GM12873 (cell line): Measurements from ENCODE around the gene IZUMO4.

Source experiments
- CTCF ChIP-seq: IDR thresholded peaks from 2 replicates; pipeline ENCODE4 v1.5.1; 2012; ENCODE audit warnings: low read depth, mild to moderate bottlenecking, moderate library complexity, low read length, control low read depth; ENCODE audit not compliant: insufficient read depth; ENCODE audit errors: missing control alignments

The IZUMO4 gene

GRCh38 chr19:2072757-2073551 lies 23.8 kb upstream of the IZUMO4 start:
- no peak for TF ChIP-seq CTCF

- no peak for TF ChIP-seq CTCF
Observed at GRCh38 chr19:2076526-2076944, 20.2 kb upstream of the IZUMO4 start.

- no peak for TF ChIP-seq CTCF
Observed at GRCh38 chr19:2077398-2077797, 19.3 kb upstream of the IZUMO4 start.

DNA sequence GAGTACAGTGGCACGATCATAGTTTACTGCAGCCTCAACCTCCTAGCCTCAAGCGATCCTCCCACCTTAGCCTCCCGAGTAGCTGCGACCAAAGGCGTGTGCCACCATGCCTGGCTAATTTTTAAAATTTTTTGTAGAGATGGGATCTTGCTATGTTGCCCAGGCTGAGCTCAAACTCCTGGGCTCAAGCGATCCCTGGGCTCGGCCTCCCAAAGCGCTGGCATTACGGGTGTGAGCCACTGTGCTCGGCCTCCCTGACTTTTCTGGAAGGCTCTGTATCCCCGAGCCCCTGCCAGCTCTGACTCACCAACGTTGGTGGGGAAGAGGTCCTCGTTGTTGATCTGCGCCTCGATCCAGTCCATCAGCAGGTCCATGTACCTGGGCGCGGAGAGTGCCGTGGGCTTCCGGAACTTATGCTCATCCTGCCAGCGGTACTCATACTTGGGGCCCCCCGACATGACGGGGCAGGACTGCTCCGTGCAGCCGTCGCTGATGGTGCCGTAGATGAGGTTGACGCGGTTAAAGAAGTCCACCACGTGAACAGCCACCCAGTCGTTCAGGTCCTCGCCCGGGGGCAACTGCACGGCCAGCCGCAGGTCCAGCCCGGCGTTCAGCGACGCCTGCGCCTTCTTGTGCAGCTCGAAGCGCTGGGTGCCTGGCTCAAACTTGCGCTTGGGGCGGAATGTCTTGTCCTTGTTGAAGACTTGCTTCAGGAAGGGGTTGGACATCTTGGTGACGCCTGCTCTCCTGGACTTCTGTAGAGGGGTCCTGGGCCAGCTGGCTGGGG lies 18.7 kb upstream of the IZUMO4 start:
- no peak for TF ChIP-seq CTCF

GRCh38 chr19:2079076-2079864 lies 17.4 kb upstream of the IZUMO4 start:
- TF ChIP-seq CTCF = no peak

GRCh38 chr19:2079865-2080301 lies 16.8 kb upstream of the IZUMO4 start:
- no peak for TF ChIP-seq CTCF
